ENCODE measurements around the gene GDPD5.
A peak's percentile ranks its signal among the peaks of the same experiment; 100 is the strongest.

GDPD5 gene

DNA sequence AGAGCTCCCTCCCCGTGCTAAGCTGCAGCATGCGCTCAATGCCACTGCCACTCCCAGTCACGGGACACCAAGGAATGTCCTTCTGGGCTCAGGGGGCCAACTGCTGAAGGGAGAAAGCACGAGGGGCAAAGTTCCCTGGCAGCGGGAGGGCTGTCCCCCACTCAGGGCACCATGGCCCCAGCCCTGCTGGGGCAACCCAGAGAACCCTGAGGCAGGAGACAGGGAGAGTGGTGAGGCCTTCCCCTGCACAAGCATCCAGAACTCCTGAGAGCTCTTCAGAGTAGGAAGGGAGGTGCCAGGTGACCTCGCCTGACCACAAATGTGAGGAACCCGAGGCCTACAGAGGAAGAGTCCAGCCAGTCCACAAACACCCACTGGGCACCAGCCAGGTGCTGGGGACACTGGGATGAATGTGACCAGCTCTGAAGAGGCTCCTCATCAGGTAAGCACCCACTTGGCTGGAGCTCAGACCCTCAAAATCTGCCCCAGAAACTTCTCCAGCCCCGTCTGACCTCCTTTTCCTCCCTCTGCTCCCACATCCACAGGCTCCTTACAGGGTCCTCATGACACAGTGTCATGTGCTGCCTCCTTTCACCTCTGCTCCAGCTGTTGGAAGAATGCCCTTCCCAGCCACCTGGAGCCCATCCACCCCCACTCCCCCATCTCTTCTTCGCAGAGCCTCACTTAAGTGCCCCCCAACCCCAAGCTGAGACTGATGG, 15.6 kb downstream of the GDPD5 start:
- DNase-seq (ENCODE audit: low spot score), result no peak

DNA sequence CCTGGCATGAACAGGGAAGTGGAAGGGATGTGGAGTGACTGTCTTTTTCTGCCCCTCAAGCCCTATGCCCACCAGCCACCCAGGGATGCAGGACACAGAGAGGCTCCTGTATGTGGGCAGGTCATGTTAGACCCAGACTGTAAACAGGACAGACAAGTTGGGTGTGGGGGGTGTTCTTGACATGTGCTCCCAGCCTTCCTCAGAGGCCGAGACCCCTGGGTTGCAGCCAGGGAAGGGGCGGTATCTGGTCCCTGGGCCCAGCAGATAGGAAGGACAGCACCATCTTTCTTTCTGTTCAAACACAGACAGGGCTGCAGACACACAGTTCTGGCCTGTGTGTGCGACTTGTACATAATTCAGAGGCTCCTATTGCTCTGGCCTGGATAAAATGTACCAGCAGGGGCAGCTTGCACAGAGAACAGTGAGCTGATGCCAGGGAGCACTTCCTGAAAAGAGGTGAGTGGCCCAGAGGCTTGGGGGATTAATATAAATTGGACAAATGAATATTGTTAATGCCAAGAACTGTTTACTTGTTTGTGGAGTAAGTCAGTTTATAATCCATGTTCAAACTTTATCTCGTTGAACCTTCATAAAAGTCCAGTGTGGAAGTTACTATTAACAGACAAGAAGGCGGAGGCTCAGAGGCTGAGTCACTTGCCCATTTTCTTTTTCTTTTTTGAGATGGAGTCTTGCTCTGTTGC, 16.6 kb downstream of the GDPD5 start:
- no peak for DNase-seq (ENCODE audit: low spot score)

DNA sequence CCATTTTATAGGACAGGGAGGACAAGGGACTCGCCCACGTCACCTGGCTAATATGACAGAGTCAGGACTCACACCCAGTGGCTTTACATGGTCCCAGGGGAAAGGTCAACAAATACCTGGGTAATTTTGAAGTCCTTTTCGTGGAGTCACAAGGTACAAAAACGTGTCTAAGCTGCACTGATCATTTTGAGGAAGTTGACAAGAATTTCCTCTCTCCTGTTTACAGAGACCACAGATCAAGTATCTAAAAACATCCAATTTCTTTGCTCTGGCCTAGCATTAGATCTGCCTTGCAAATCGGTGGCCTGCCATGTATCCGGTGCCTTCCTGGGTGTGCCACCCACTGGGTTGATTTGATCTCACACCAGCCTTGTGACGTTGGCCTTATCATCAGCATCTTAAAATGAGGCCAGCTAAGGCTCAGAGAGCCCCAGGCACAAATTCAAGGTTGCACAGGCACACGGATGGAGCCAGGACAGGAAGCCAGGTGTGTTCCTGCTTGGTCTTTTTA, 17.6 kb downstream of the GDPD5 start:
- no peak for DNase-seq (ENCODE audit: low spot score)

DNA sequence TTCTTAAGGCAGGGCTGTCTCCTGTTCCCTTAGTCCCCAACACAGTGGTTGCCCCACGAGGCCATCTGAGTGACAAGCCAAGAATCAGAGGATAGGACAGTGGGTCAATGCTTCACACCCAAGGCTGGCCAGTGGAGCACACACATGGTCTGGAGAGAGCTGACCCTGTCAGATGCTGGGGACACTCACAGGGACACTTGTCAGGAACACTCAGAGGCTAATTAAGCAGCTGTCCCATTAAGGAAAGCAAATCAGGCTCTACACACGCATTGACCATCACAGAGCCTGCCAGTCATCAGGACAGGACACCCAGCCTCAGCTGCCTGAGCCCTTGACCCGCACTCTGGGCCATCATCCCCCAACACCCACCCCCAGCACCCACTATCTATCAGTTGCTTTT, 18.2 kb downstream of the GDPD5 start:
- DNase-seq (ENCODE audit: low spot score), result no peak

DNA sequence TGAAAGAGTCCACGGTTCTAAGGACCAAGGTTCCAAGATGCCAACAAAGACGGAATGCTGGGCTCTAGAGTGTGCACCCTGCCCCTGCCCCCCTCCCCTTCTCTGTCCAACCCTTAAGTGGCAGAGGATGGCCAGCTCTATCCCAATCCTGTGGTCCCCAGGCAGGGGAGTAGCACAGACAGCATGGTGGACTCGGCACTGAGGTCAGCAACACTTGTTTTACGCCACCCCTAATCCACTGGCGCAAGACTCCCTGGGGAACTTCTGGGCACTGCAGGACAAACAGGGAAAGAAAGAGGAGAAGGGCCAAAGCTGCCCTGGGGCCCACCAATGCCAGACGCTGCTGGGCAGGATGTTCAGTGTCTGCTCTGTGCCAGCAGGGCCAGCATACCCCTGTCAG, 18.9 kb downstream of the GDPD5 start:
- no peak for DNase-seq (ENCODE audit: low spot score)

DNA sequence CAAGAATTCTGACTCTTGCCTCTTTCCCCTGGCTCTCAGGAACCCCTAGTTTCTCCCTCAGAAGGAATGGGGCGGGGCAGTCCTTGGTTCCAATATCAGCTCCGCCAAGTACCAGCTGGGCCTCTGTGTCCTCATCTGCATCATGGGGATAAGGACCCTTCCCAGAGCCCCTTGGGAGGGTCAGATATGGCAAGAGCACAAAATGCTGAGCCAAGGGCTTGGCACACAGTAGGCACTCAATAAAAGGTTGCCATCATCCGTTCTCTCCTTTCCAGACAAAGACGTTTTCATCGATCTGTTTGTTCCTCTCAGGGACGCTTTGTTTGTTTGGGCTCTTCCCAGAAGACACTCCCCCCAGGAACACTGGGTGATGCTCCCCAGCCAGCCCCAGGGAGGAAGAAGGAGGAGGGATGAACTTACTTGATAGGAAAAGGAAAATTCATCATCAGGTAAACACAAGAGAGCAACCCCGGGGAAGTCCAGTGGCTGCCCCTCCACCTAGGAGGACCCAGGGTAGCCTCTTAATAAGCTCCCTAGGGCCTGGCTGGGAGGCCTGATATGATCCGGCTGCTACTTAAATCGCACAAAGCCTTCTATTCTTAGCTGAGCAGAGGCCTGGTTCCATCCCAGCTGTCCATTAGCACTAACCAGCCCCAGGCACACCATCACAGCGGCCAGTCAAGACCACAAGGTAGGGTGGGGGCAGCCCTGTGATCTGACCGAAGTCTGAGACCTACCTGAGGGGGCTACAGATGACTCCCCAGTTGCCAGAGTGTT, 19.6 kb downstream of the GDPD5 start:
- DNase-seq (ENCODE audit: low spot score), result no peak

DNA sequence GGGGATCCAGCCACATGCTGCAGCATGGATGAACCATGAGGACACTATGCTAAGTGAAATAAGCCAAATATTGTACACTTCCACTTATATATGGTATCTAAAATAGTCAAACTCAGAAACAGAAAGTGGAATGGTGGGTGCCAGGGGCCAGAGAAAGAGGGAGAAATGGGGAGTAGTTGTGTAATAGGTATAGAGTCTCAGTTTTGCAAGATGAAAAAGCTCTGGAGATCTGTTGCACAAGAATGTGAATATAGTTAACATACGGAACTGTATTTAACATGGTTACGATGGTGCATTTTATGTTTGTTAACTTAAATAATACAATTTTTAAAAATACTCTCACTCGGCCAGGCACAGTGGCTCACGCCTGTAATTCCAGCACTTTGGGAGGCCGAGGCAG, 21.2 kb downstream of the GDPD5 start:
- no peak for DNase-seq (ENCODE audit: low spot score)

DNA sequence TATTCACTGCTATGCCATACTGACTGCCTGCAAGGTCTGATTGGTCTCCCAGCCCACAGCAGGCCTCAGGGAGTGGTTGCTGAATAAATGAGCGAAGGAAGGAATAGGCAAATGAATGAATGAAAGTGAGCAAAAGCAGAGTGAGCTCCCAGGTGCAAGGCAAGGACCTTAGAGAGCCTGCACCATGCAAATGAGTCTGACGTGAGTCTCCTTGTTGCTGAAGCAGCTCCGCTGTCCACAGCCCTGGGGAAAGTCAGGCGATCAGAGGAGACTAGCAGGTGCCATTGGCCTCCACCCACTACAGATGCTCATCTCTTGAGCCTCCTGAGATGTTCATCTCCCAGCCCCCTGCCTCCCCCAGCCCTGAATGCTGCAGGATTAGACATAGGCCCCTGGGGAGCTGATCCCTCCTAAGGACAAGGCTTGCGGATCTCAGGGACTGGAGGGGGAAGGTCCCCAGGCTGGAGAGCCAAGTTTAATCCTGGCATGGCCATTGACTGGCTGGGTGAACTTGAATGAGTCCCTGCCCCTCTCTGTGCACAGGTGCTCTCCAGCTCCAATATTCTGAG, 22.1 kb downstream of the GDPD5 start:
- no peak for DNase-seq (ENCODE audit: low spot score)

DNA sequence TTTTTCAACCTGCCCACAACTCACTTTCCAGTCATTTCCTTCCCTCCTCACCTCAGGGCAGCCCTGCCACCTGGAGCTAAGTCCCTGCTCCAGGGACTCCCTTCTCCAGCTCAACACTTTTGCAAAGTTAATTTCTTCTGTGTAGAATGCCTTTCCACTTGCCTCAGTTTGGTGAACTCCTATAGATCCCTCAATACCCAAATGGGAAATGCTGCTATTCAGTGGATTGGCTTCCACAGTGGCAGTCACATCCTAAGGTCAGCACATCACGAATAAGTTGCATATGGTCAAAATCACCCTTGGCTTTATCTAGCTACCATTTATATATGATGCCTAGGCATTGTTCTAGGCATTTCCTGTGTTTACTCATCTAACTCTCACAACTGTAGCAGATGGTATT, 23.6 kb downstream of the GDPD5 start:
- no peak for DNase-seq (ENCODE audit: low spot score)

DNA sequence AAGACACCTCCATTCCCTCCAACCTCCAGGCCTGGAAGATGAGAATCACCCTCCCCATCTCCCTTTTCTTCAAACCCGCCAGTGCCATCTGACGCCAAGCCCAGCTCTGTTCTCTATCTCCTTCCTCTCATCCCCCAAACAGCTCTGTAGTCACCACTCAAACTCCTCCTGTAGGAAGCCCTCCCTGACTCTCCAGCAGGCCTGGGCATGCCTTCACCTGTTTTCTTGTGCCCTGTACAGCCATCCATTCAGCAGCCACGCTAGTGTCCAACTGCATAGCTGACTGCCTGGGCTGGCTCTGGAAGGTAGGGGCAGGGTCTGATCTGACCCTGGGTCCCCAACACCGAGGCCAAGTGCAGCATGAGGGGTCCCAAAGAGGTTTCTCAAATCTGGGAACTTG, 25.0 kb downstream of the GDPD5 start:
- DNase-seq (ENCODE audit: low spot score), result no peak

DNA sequence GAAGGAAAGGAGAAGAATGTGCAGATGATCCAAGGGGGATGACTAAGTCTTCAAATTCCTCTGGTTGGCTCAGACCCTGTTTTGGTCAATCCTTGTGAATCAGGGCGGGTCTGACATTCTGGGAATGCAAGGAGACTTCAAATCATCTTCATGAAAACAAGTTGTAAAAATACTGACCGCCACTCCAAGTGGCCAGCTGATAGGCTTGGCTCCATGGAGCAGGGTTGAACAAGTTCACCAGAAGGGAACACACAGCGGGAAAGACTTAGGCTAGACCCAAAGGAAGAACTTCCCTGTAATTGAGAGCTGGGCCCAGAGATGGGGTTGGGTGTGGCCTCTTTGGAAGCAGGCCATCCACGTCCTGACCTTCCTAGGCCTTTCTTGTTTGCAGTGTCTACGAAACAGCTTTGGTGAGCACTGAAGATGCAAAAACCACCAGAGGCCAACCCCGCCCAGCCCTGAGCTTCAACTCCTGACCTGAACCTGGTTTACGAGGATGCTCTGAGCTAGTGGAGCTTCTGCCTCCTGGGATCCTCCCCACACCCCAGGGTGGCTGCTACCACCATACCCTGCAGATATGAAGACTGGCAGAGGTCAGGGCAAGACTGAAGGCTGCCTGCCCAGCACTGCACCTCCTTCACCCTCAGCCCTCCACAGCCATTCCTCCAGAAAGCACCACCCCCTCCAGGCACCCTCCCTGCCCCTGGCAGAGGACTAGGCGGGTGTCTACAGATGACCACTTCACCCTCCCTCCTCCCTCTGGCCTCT, 26.1 kb downstream of the GDPD5 start:
- DNase-seq (ENCODE audit: low spot score), result peak; percentile 90

DNA sequence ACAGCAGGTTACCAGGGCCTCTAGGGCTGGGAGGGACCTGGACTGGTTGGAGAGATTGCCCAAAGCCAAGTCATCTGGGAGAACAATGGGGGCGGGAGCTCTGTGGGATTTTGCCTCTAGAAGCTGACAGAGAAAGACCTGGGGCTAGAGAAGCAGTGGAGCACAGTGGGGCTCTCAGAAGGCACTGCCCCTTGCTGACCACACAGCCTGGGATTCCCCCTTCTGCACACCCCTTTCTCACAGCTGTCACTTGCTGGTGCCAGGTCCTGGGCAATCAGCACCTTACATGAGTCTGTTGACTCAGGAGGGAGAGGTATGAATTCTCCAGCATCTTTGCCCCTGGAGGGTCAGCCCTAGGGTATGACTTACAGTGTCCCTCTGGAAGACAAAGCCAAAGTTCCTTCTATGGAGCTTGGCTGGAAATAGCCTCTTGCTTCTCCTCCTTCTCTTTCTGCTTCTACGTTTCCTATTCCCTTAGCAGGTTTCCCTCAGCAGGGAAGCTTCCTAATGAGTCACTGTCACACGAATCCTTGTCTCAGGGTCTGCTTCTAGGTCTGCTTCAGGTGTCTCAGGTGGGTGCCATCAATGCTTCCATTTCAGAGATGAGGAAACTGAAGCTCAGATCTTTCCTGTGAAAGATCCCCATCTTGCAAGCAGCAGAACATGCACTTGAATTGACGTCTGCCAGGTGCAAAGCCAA, 27.0 kb downstream of the GDPD5 start:
- DNase-seq (ENCODE audit: low spot score), result no peak

DNA sequence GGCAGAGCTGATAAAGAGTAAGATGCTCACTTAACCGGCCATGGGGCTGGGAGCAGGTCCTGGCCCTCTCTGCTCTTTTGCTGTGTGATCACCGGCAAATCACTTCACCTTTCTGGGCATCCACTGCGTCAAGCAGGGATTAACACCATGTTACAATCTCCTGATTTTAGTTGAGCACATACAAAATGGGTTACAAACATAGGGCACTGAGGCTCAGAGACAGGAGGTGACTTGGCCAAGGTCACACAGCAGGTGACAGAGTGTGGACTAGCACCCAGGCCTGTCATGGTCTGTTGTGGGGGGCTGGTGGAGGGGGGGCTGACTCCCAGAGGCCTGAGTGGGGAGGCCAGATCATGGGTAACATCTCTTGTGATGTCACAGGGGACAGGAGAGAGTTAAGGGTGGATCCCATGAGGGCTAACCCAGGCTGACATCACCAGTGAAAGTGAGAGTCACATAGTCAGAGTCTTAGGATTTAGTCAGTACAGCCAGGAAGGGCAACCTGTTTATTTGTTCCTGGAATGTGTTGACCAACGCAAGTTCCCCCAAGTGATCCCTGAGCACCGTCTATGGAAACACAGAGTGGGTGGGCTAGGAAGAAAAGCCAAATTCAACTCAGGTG, 27.8 kb downstream of the GDPD5 start:
- no peak for DNase-seq (ENCODE audit: low spot score)

DNA sequence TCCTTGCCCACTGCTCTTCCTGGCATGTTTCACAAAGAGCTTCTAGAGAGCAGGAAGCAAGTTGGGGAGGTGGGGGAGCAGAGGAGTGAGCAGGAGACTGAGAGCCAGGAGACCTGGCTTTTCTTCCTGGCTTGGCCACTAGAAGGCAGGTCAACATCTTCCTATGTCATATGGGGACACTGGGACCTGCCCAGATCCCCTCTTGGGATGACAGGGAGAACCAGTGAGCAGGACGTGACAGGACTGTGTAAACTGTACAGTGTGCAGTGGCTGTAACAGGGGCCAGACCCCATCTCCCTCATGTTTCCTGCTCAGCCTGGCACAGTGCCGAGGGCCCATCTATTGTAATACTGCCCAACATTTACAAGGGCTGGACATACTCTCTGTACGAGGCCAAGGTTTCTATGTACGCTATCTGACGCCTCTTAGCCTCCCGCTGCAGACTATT, 29.4 kb downstream of the GDPD5 start:
- no peak for DNase-seq (ENCODE audit: low spot score)

DNA sequence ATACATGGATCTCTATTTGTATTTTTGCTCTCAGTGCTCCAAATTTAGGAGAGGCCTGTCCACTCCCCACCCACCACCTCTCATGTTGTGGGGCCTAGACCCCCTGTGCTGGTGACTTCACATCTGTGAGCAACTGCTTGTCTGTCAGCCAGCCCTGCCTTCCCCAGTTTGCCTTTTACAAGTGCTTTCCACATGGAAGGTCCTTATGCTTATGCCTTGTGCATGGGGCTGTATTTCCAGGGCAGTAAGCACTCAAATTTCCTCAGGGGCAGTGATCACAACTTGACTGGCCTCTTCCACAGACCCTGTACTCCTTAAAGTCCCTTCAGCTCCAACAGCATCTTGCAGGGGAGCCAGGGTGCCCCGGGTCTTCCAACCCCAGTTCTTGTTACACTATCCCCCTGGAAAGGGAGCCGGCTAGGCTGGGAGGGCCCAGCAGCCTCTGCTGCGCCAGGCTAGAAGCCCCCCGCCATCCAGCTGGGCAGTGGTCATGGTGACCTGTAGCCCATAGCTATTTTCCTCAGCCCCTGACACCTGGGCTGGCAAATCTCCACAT, 29.9 kb downstream of the GDPD5 start:
- no peak for DNase-seq (ENCODE audit: low spot score)

DNA sequence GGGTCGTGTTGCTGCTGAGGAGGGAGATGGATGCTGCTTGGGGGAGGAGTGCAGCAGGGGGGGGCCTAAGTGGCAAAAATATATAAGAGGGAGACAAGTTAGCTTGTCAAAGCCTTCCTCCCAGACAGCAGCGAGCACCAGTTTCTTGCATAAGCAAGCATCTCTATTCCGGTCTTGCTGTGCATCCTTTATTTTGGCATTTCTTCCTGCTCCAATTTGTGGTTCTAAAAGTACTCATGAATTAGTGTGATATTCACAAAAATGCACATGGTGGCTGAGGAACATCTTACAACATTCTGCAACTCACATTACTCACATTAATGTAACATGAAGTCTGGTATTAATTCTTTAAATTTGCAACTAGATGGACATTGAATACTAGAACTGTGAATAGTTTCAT, 32.1 kb downstream of the GDPD5 start:
- no peak for DNase-seq (ENCODE audit: low spot score)

DNA sequence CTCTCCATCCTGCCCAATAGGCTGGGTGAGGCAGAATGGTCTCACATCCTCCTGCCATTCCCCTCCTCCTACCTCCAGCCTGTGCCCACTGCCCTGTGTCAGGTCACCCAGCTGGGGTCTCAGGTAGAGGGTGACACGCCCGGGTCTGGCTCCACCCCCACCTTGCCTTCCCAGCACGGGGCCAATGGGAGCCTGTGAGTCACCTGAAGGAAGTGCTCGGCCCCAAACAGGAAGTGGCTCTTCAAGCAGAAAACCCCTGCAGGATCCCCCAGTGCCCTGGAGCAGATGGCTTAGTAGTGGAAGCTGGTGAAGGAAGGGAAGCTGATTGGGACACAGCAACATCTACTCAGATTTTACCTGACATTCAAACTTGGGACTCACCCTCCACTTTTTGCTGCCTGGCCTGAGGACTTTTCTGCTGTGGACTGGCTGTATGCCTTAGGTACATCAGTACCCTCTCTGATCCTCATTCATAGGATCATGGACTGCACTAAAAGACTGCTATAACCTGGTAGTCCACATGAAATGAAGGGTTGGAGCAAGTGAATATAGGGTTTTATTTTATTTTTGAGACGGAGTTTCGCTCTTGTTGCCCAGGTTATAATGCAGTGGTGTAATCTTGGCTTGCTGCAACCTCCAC, 33.4 kb downstream of the GDPD5 start:
- DNase-seq (ENCODE audit: low spot score), result no peak

DNA sequence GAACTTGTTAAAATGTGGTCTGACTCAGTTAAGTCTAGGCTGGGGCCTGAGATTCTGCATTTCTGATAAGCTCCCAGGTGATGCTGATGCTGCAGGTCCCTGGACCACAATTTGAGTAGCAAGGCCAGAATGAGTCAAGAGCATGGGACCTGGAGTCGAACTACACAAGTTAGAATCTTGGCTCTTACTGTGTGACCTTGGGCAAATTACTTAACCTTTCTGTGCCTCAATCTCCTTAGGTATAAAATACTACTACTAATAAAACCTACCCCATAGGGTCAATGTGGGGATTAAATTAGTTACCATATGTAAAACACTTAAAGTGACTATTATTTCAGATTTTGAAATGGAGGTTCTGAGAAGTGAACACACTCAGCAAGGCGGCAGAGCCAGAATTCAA, 34.3 kb downstream of the GDPD5 start:
- no peak for DNase-seq (ENCODE audit: low spot score)

DNA sequence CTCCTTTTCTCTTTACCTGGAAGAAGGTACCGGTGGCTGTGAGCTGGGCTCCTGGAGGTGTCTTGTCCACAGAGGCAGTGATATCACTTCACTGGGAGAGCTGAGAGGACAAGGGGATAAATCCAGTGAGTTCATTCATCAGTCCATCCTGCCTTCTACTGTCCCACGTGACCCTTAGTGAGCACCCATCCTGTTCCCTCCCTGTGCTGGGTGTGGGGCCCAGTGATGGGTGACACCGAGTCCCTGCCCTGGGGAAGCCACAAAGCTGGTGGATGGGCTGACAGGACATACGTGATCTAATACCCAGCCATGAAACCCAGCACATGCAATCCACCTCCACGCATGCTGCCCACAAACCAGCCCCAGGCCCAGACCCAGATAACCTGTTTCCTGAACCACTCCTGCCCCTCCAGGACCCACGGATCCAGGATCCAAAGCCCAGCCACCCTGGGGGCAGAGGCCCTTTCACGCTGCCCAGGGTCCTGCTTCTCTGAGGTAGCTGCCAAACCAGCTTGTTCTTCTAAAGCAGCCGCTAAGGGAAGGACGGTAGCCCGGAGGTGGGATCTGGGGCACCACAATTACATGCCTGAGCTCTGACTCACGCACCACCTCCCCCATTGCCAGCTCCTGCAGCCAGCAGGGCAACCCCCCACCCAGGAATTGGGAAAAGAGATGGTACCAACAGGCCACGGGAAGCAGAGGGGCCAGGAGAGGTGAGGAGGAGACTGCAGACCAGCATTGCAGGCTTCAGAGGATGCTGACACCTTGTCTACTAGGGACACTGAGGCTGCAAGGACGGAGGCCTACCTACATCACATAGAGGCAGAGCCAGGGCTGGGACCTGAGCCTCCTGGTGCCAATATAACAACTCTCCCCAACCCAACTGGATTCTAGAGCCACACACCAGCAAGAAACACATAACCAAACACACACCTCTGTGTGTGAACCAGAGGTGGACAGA, 35.2 kb downstream of the GDPD5 start:
- DNase-seq (ENCODE audit: low spot score), result no peak

All from AG08396 (cell line).